ENCODE data around the gene SLC9A3.

The SLC9A3 gene

GRCh38 chr5:538271-538771 is 14.1 kb upstream of the SLC9A3 start:
- DNase-seq = no peak

- no peak for DNase-seq
Observed at GRCh38 chr5:537621-538071, 13.4 kb upstream of the SLC9A3 start.

- DNase-seq = no peak
Observed at GRCh38 chr5:537098-537497, 12.8 kb upstream of the SLC9A3 start.

GRCh38 chr5:535846-536698 is 11.8 kb upstream of the SLC9A3 start:
- no peak for DNase-seq

GRCh38 chr5:534743-535671 is 10.8 kb upstream of the SLC9A3 start:
- no peak for DNase-seq

GRCh38 chr5:533955-534742 is 9.9 kb upstream of the SLC9A3 start:
- no peak for DNase-seq

- no peak for DNase-seq
Observed at GRCh38 chr5:533243-533954, 9.2 kb upstream of the SLC9A3 start.

- DNase-seq = no peak
Observed at GRCh38 chr5:532521-533242, 8.4 kb upstream of the SLC9A3 start.

- no peak for DNase-seq
Observed at GRCh38 chr5:531749-532315, 7.6 kb upstream of the SLC9A3 start.

- no peak for DNase-seq
Observed at GRCh38 chr5:531101-531748, 7.0 kb upstream of the SLC9A3 start.

- DNase-seq = no peak
Observed at GRCh38 chr5:530001-530955, 6.0 kb upstream of the SLC9A3 start.

- DNase-seq = no peak
Observed at GRCh38 chr5:528629-529511, 4.6 kb upstream of the SLC9A3 start.

- DNase-seq = no peak
Observed at GRCh38 chr5:527646-528628, 3.7 kb upstream of the SLC9A3 start.

GRCh38 chr5:526456-527088 is 2.3 kb upstream of the SLC9A3 start:
- DNase-seq = no peak

GRCh38 chr5:525916-526315 is 1.7 kb upstream of the SLC9A3 start:
- DNase-seq = no peak
